GM10248 (cell line): ENCODE data around the gene EZH1.
A peak's percentile ranks its signal among the peaks of the same experiment; 100 is the strongest.

Source experiments
- CTCF ChIA-PET: fragments of 300-600 bp; sonication (Branson Sonifier 250); formaldehyde crosslinking; extraction: SDS; loops from one replicate; lab custom pipeline; 2021; ENCODE audit warnings: antibody characterized with exemption; lab: Yijun Ruan, JAX
- POLR2A ChIA-PET: fragments of 350-650 bp; sonication (Branson Sonifier 250); formaldehyde crosslinking; extraction: SDS; loops from one replicate; lab custom pipeline; 2020; ENCODE audit warnings: antibody characterized with exemption; lab: Yijun Ruan, JAX
- DNase-seq: peaks from one replicate; pipeline ENCODE4 v3.0.0; 2012; ENCODE audit errors: extremely low spot score
- CTCF ChIP-seq: IDR thresholded peaks from 2 replicates; pipeline ENCODE4 v1.5.1; 2012; ENCODE audit warnings: mild to moderate bottlenecking, low read depth; ENCODE audit errors: extremely low read depth, missing control alignments, control extremely low read depth

The EZH1 gene

DNA sequence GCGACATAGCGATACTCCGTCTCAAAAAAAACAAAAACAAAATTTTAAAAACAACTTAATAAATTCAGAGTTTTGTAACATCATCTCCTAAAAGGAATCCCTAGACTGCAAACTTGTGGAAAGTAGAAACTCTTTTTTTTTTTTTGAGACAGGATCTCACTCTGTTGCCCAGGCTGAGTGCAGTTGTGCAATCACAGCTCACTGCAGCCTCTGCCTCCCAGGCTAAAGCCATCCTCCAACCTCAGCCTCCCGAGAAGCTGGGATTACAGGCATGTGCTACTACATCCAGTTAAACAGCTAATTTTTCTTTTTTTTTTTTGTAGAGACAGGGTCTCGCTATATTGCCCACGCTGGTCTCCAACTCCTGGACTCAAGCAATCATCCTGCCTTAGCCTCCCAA, 19.7 kb downstream of the EZH1 start:
- no peak for DNase-seq
- CTCF ChIA-PET, result interaction anchor here (1.3 to 3.2 kb wide), 7 partner anchors 11 to 146 kb away, joined by 3 to 18 read pairs (median 5); partner anchors contain the start of genes BECN1 and PSMC3IP
- POLR2A ChIA-PET, result interaction anchor here (0.7 kb wide), 2 partner anchors 93 to 1053 kb away, joined by 3 to 4 read pairs; no protein-coding TSS in a partner anchor
- no peak for TF ChIP-seq CTCF

DNA sequence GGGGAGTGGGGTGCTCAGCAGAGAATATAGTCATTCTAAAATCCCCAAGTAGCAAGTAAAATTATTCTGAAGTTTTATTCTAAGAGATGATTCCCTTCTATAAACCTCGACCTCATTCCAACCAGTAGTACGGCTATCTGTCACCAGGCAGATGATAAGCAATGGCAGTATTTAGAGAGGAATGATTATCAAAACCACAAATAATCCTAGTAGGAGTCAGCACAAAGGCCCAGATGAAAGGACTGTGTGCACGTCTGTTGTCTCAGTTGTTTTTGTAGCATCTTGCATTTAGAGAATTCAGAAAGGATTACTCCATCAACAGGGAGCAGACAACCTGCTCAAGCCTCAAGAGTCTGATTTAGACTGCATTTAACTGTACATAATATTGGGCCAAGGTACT, 21.2 kb downstream of the EZH1 start:
- DNase-seq, result no peak
- ChIA-PET CTCF (interaction anchor here (1.3 to 1.7 kb wide), 2 partner anchors 10 to 145 kb away, joined by 5 to 6 read pairs; partner anchors contain the start of gene PSMC3IP), POLR2A (no interaction called here)
- TF ChIP-seq CTCF, result no peak

DNA sequence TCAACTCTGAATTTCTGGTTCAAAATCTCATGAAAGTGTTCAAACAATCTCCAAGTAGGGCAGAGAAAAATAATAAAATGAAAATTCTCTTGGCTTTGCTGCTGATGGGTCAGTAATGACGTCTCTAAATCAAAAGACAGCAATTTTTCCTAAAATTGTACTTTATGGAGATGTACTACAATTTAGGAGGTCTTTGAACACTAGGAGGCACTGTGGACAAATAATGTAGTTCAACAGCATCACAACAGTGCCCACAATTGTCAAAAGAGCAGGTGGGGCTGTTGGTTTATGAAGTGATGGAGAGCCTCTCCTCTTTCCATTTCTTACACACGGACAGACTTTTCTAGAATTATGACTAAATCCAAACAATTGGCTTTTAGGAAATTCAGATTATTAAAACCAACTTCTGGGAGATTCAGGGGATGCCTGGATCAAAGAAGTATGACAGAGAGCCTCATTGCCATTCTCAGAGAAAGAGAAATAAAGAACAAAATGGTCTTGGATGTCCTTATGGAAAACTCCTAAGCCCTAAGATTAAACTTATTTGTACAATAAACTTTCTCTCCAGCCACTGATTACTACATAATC, 23.8 kb downstream of the EZH1 start:
- ChIA-PET POLR2A (no interaction called here), CTCF (interaction anchor here (1.0 to 4.0 kb wide), 7 partner anchors 11 to 103 kb away, joined by 3 to 18 read pairs (median 4); partner anchors contain the start of gene BECN1)
- peak; percentile 75 for DNase-seq
- TF ChIP-seq CTCF, result peak; percentile 73

GRCh38 chr17:42709561-42709960, 35.3 kb downstream of the EZH1 start:
- POLR2A ChIA-PET, result no interaction called here
- no peak for TF ChIP-seq CTCF
- CTCF ChIA-PET, result interaction anchor here (1.1 to 4.9 kb wide), 9 partner anchors 8 to 131 kb away, joined by 3 to 17 read pairs (median 4); partner anchors contain the start of gene PSMC3IP
- DNase-seq, result no peak

- POLR2A ChIA-PET, result no interaction called here
- no peak for DNase-seq
- TF ChIP-seq CTCF, result no peak
- CTCF ChIA-PET, result interaction anchor here (1.5 to 4.9 kb wide), 6 partner anchors 29 to 130 kb away, joined by 3 to 17 read pairs (median 7); partner anchors contain the start of gene PSMC3IP
Measured at GRCh38 chr17:42708588-42708987, 36.3 kb downstream of the EZH1 start.

DNA sequence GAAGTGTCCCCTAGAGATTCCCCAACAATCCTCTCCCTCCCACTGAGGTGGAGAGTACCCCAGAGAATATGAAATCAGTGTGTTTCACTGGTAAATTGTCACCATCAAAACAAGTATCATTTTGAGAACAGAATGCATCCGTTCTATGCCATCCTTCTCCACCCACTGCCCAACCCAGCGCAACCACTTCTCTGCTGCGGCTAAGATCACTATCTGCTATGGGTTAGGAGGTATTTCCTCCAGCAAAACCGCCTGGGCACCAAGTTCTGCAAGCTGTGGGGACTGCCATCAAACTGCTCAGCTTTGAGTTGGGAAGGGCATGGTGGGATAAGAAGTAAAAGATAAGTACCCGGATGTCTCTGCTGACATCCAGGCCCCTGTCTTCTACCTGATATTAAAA, 38.1 kb downstream of the EZH1 start:
- ChIA-PET CTCF (interaction anchor here (0.9 to 4.9 kb wide), 3 partner anchors 13 to 128 kb away, joined by 3 to 17 read pairs (median 4); partner anchors contain the start of gene PSMC3IP), POLR2A (no interaction called here)
- no peak for TF ChIP-seq CTCF
- no peak for DNase-seq
